ENCODE results near the gene SNX8. TPM values are rescaled to one million over a fixed set of nuclear protein-coding genes. Genes with fewer than 3 reads are reported as not detected.

Gene SNX8
- total and polyA plus RNA-seq, 9 of the 15 experiments (the other 6 are each of a cell fraction or from before 2014, with no cell fraction given) = 2.7 to 51.6 (median 16.9) TPM

DNA sequence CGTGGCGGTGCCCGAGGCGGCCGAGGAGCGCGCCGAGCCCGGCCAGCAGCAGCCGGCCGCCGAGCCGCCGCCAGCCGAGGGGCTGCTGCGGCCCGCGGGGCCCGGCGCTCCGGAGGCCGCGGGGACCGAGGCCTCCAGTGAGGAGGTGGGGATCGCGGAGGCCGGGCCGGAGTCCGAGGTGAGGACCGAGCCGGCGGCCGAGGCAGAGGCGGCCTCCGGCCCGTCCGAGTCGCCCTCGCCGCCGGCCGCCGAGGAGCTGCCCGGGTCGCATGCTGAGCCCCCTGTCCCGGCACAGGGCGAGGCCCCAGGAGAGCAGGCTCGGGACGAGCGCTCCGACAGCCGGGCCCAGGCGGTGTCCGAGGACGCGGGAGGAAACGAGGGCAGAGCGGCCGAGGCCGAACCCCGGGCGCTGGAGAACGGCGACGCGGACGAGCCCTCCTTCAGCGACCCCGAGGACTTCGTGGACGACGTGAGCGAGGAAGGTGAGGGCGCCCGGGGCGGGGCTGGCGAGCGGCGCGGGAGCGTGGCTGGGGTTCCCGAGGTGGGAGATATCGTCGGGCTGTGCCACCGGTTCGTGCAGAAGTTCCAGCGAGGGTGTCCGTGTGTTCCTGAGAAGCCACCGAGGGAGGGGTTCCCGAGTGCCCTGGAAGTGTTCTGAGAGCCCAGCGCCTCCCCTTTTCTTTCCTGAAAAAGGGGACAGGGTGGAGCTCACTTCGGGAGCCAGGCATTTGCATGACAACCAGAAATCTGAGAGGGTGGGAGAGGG, 40.9 kb upstream of the SNX8 start:
- H3K9me1 ChIP-seq (ENCODE audit: control insufficient read depth, insufficient read depth, low read length) = no peaks in the 10 kb centered on the region
- no peaks in the 10 kb centered on the region for H3K27me3 ChIP-seq (ENCODE audit: control insufficient read depth in 2 of 2, insufficient read depth in 2 of 2, low read length in 2 of 2)
- ATAC-seq = peak; percentile 30
- ChIA-PET CTCF (ENCODE audit: low intra/inter-chr PET ratio) (no interaction called here), POLR2A (interaction anchor here (0.6 to 1.9 kb wide), 23 partner anchors 9 to 788 kb away, joined by 3 to 14 read pairs (median 3); partner anchors contain the start of gene MAD1L1)
- H3K4me3 ChIP-seq = peak overlapping the region; percentile 93
- intact Hi-C loops (cut with micrococcal nuclease) (loop anchor here (5.0 kb wide), 1 partner anchor 253 kb away; no protein-coding TSS in a partner anchor), in situ Hi-C loops (cut with MboI) (no loop called here)
- H3K9ac ChIP-seq (ENCODE audit: insufficient read depth in 1 of 2, low read depth in 2 of 2, low read length in 2 of 2) = peak overlapping the region; percentile 94 to 100
- BruUV-seq (replicated peaks) = no TSS peak
- no peak for FAIRE-seq
- peaks cover 46% of the 10 kb centered on the region for H4K20me1 ChIP-seq (replicated peaks; ENCODE audit: control insufficient read depth, insufficient read depth, low read length)
- peaks cover 18 to 41% of the 10 kb centered on the region in 2 experiments; a peak in 4 of 5 replicates for H3K4me1 ChIP-seq (replicated peaks in 1 of 2; ENCODE audit: control insufficient read depth in 2 of 2, insufficient read depth in 2 of 2, low read length in 2 of 2)
- H3K27ac ChIP-seq (ENCODE audit: extremely low read depth, low read depth, low read length) = peak overlapping the region; percentile 100
- H2AFZ ChIP-seq (ENCODE audit: low read depth, low read length) = peak overlapping the region; percentile 18; the same call in 1 of the 2 replicates
- peaks cover 68% of the 10 kb centered on the region for H3K79me2 ChIP-seq (ENCODE audit: control insufficient read depth, insufficient read depth, low read length)
- H3K4me2 ChIP-seq (ENCODE audit: insufficient read depth, low read length) = peak overlapping the region; percentile 92
- peak; percentile 32 to 84 (median 67) for DNase-seq (ENCODE audit: extremely low read depth in 1 of 4, low spot score in 3 of 4)
- no peaks in the 10 kb centered on the region for H3K9me3 ChIP-seq (replicated peaks; ENCODE audit: control insufficient read depth, insufficient read depth, low read depth, low read length)
- peaks cover 45% of the 10 kb centered on the region for H3K36me3 ChIP-seq (ENCODE audit: control insufficient read depth, insufficient read depth, low read length)
- WGBS (ENCODE audit: insufficient coverage, low coverage, missing lambda C conversion rate) = 1% methylated on average over 81 of the region's 92 CpGs
- TF ChIP-seq PML (IDR thresholded peaks at IDR 0.05; ENCODE audit: low read length) (no peak), ETV6 (IDR thresholded peaks at IDR 0.05; ENCODE audit: borderline replicate concordance in 1 of 2, low read depth in 2 of 2, low read length in 1 of 2) (no peak), ETV6 (CRISPR knock-in tag; IDR thresholded peaks at IDR 0.05; ENCODE audit: borderline replicate concordance) (peak; percentile 38; the same call in 1 of the 2 replicates), RBM25 (IDR thresholded peaks at IDR 0.05; ENCODE audit: low read depth, low read length, severe bottlenecking) (no peak), NR2C1 (IDR thresholded peaks at IDR 0.05) (no peak), NR2C1 (tag; IDR thresholded peaks at IDR 0.05) (0 out of 2 replicates have a peak, but pooled peaks have one; percentile 16), CBX5 (IDR thresholded peaks at IDR 0.05; ENCODE audit: borderline replicate concordance, low read depth) (no peak), ZNF561 (CRISPR knock-in tag; conservative IDR thresholded peaks at IDR 0.05) (no peak), NFIX (CRISPR knock-in tag; IDR thresholded peaks at IDR 0.05; ENCODE audit: low read depth) (no peak), SAP30 (IDR thresholded peaks at IDR 0.05; ENCODE audit: borderline replicate concordance, insufficient read depth, low read depth, low read length, poor library complexity, severe bottlenecking) (peak; percentile 91), SRSF1 (IDR thresholded peaks at IDR 0.05; ENCODE audit: low read depth, low read length) (no peak), BRD4 (IDR thresholded peaks at IDR 0.05) (peak; percentile 43; the same call in 1 of the 2 replicates), ZNF511 (CRISPR knock-in tag; IDR thresholded peaks at IDR 0.05) (no peak), ZNF274 (IDR thresholded peaks at IDR 0.05; ENCODE audit: borderline replicate concordance, low read depth, low read length) (no peak), RFX7 (CRISPR knock-in tag; IDR thresholded peaks at IDR 0.05) (no peak), NONO (IDR thresholded peaks at IDR 0.05; ENCODE audit: low read depth in 2 of 2, low read length in 1 of 2) (no peak)
- TF ChIP-seq, protein P1, sequence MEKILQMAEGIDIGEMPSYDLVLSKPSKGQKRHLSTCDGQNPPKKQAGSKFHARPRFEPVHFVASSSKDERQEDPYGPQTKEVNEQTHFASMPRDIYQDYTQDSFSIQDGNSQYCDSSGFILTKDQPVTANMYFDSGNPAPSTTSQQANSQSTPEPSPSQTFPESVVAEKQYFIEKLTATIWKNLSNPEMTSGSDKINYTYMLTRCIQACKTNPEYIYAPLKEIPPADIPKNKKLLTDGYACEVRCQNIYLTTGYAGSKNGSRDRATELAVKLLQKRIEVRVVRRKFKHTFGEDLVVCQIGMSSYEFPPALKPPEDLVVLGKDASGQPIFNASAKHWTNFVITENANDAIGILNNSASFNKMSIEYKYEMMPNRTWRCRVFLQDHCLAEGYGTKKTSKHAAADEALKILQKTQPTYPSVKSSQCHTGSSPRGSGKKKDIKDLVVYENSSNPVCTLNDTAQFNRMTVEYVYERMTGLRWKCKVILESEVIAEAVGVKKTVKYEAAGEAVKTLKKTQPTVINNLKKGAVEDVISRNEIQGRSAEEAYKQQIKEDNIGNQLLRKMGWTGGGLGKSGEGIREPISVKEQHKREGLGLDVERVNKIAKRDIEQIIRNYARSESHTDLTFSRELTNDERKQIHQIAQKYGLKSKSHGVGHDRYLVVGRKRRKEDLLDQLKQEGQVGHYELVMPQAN (IDR thresholded peaks at IDR 0.05; ENCODE audit: borderline replicate concordance) = 0 out of 2 replicates have a peak, but pooled peaks have one; percentile 63
- TF ChIP-seq, protein P2, sequence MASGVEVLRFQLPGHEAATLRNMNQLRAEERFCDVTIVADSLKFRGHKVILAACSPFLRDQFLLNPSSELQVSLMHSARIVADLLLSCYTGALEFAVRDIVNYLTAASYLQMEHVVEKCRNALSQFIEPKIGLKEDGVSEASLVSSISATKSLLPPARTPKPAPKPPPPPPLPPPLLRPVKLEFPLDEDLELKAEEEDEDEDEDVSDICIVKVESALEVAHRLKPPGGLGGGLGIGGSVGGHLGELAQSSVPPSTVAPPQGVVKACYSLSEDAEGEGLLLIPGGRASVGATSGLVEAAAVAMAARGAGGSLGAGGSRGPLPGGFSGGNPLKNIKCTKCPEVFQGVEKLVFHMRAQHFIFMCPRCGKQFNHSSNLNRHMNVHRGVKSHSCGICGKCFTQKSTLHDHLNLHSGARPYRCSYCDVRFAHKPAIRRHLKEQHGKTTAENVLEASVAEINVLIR (CRISPR knock-in tag; IDR thresholded peaks at IDR 0.05) = no peak

Data from K562 (cell line).